ENCODE data around the gene TNFRSF6B. TPM values are rescaled to one million over a fixed set of nuclear protein-coding genes. Genes with fewer than 3 reads are reported as not detected.
A peak's percentile ranks its signal among the peaks of the same experiment; 100 is the strongest.

TNFRSF6B gene
- total and polyA plus RNA-seq, 2 of the 4 experiments (the other 2 are of a cell fraction), result 1.3 to 11.0 TPM

DNA sequence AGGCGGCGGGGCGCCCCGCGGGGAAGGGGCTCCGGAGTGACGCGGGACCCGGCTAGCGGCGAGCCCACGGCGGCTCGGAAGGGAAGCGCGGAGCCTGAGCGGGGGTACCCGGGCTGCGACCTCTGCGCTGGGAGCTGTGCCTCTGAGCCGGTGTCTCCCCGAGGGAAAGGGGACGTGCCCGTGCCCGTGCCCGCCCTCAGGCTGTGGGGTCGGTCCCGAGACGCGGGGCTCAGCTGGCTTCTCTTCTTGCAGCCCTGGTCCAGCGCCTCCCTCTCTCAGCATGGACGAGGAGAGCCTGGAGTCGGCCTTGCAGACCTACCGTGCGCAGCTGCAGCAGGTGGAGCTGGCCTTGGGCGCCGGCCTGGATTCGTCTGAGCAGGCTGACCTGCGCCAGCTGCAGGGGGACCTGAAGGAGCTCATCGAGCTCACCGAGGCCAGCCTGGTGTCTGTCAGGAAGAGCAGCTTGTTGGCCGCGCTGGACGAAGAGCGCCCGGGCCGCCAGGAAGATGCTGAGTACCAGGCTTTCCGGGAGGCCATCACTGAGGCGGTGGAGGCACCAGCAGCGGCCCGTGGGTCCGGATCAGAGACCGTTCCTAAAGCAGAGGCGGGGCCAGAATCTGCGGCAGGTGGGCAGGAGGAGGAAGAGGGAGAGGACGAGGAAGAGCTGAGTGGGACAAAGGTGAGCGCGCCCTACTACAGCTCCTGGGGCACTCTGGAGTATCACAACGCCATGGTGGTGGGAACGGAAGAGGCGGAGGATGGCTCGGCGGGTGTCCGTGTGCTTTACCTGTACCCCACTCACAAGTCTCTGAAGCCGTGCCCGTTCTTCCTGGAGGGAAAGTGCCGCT is 12.1 kb downstream of the TNFRSF6B start:
- H4K91ac ChIP-seq (ENCODE audit: insufficient read depth, low read depth, low read length), result no peak overlapping the region
- H3K27me3 ChIP-seq (ENCODE audit: control insufficient read depth, insufficient read depth, low read length), result no peaks in the 10 kb centered on the region
- H4K8ac ChIP-seq (ENCODE audit: low read depth in 2 of 2, low read length in 2 of 2), result no peak overlapping the region; a peak in 1 of 4 replicates
- no peaks in the 10 kb centered on the region; the same call in 1 of the 2 replicates for H4K20me1 ChIP-seq (ENCODE audit: insufficient read depth, low read length)
- H3K9me1 ChIP-seq (ENCODE audit: insufficient read depth, low read length), result no peaks in the 10 kb centered on the region
- 18% methylated on average over 40 of the region's 67 CpGs; no CpG with 5 or more reads in 1 of the 2 experiments for WGBS, 2 experiments (ENCODE audit: extremely low coverage in 2 of 2, insufficient read length in 1 of 2)
- H3K79me1 ChIP-seq (ENCODE audit: low read depth in 1 of 2, low read length in 2 of 2), result peaks cover 18 to 66% of the 10 kb centered on the region in 2 experiments
- intact Hi-C loops (cut with micrococcal nuclease), result no loop called here
- no peak overlapping the region for H2BK5ac ChIP-seq (ENCODE audit: low read depth, low read length, poor library complexity, severe bottlenecking)
- no peak for TF ChIP-seq MXI1 (IDR thresholded peaks at IDR 0.05; ENCODE audit: borderline replicate concordance, low read depth, low read length)
- no peak for TF ChIP-seq NFE2L2 (IDR thresholded peaks at IDR 0.05; ENCODE audit: low read depth, low read length)
- TF ChIP-seq RFX5 (IDR thresholded peaks at IDR 0.05; ENCODE audit: low read depth, low read length), result no peak
- no peak for TF ChIP-seq SMC3 (IDR thresholded peaks at IDR 0.05; ENCODE audit: low read depth, low read length)
- TF ChIP-seq MAFK (IDR thresholded peaks at IDR 0.05; ENCODE audit: low read depth, low read length), result no peak
- no peak for TF ChIP-seq CHD1 (IDR thresholded peaks at IDR 0.05; ENCODE audit: low read depth, low read length)
- no peak for TF ChIP-seq RCOR1 (IDR thresholded peaks at IDR 0.05; ENCODE audit: insufficient replicate concordance, low read length)
- TF ChIP-seq, protein P1, sequence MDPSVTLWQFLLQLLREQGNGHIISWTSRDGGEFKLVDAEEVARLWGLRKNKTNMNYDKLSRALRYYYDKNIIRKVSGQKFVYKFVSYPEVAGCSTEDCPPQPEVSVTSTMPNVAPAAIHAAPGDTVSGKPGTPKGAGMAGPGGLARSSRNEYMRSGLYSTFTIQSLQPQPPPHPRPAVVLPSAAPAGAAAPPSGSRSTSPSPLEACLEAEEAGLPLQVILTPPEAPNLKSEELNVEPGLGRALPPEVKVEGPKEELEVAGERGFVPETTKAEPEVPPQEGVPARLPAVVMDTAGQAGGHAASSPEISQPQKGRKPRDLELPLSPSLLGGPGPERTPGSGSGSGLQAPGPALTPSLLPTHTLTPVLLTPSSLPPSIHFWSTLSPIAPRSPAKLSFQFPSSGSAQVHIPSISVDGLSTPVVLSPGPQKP (IDR thresholded peaks at IDR 0.05; ENCODE audit: borderline replicate concordance, low read depth, low read length), result no peak
- DNase-seq (no peak), ATAC-seq (ENCODE audit: low read depth) (peak; percentile 6)
- no TSS peak for BruUV-seq (replicated peaks)
- H3K4me3 ChIP-seq (ENCODE audit: insufficient read depth, low read depth, low read length), result peak overlapping the region; percentile 84
- peak overlapping the region; percentile 78 for H2AK5ac ChIP-seq (ENCODE audit: low read depth, low read length)
- H4K5ac ChIP-seq (ENCODE audit: low read depth, low read length), result no peak overlapping the region
- H2BK120ac ChIP-seq (ENCODE audit: low read depth, low read length), result no peak overlapping the region
- H3K56ac ChIP-seq (ENCODE audit: extremely low read depth, insufficient read depth, low read length), result 0 out of 2 replicates have a peak overlapping the region, but pooled peaks have one; percentile 6
- peak overlapping the region; percentile 98 for H2AFZ ChIP-seq (replicated peaks; ENCODE audit: low read length, poor library complexity)
- peak overlapping the region; percentile 96 for H3K4me2 ChIP-seq (ENCODE audit: low read depth, low read length)
- peaks cover 10% of the 10 kb centered on the region for H3K4me1 ChIP-seq (ENCODE audit: control insufficient read depth, insufficient read depth, low read length)
- no peak overlapping the region for H2BK15ac ChIP-seq (ENCODE audit: low read depth, low read length)
- in situ Hi-C loops (cut with MboI; ENCODE audit: low sequenced_read_pairs), result loop anchor here (10.0 kb wide), 1 partner anchor 156 kb away; the partner anchor contains the start of genes ABHD16B and TPD52L2
- dilution Hi-C loops (cut with HindIII; ENCODE audit: low sequenced_read_pairs, unreplicated experiment), result no loop called here
- POLR2A ChIA-PET (ENCODE audit: unreplicated experiment), result interaction anchor here (0.6 to 1.2 kb wide), 3 partner anchors 10 to 14 kb away, joined by 4 to 5 read pairs (median 4); no protein-coding TSS in a partner anchor
- peak overlapping the region; percentile 96 for H2AK9ac ChIP-seq (replicated peaks; ENCODE audit: low read depth, low read length, poor library complexity)
- H2BK20ac ChIP-seq (ENCODE audit: low read depth, low read length), result no peak overlapping the region
- H3K23ac ChIP-seq (ENCODE audit: low read depth, low read length), result peak overlapping the region; percentile 38; the same call in 1 of the 2 replicates
- peak overlapping the region; percentile 68; the same call in 1 of the 2 replicates for H3K27ac ChIP-seq (ENCODE audit: insufficient read depth, low read length)
- peaks cover 40% of the 10 kb centered on the region for H3K36me3 ChIP-seq (ENCODE audit: control insufficient read depth, insufficient read depth, low read length)
- H3K14ac ChIP-seq (replicated peaks; ENCODE audit: low read depth, low read length), result peak overlapping the region; percentile 59; the same call in 1 of the 2 replicates
- CTCF ChIA-PET, result interaction anchor here (1.1 kb wide), 1 partner anchor 10 kb away, joined by 8 read pairs; no protein-coding TSS in a partner anchor
- H3K9me3 ChIP-seq (ENCODE audit: control insufficient read depth, insufficient read depth, low read length), result no peaks in the 10 kb centered on the region
- H3K4ac ChIP-seq (ENCODE audit: low read depth, low read length), result peak overlapping the region; percentile 43; the same call in 1 of the 2 replicates
- peak overlapping the region; percentile 57 for H3K9ac ChIP-seq (ENCODE audit: low read depth, low read length)
- no peak overlapping the region for H3K18ac ChIP-seq (ENCODE audit: low read depth, low read length)
